NCI-H226 (cell line): ENCODE data around the gene MED27.
A peak's percentile ranks its signal among the peaks of the same experiment; 100 is the strongest.
"Not testable (repeated sequence)": the region's sequence is repeated elsewhere in the genome, so short reads cannot be mapped to it uniquely, and the experiment has no call there.

Experiments used
- DNase-seq: peaks from one replicate; pipeline ENCODE4 v3.0.0-alpha.2; 2015

Gene MED27

GRCh38 chr9:131961496-131961880, 118.2 kb downstream of the MED27 start:
- DNase-seq, result no peak

DNA sequence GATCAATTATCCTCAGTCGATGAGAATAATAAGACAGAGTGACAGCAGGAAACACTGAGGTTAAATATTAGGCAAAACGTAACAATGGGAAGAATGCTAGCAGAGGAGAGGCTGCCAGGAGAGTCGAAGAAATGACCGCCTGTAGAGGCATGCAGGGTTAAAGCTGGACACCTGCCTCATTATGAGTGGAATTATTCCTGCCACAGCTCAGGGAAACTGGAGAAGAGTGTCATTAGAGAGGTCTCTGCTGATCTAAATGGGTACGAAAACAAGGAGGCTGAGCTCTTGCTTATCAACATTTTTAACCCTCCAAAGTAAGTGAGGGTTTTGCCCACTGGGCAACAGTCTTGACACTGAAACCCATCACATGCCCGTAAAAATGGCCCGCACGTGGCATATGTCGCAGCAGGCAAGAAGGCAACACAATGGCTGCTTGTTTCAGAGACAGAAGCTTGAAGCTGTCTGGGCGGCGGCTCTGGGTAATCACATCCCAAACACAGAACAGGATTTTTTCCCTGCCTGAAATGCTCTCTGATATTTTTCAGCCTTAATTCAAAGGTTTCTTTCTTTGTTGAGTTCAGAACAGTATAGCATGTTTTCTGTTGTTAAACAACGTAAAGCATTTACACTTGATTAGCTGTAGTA, 118.7 kb downstream of the MED27 start:
- no peak for DNase-seq

DNA sequence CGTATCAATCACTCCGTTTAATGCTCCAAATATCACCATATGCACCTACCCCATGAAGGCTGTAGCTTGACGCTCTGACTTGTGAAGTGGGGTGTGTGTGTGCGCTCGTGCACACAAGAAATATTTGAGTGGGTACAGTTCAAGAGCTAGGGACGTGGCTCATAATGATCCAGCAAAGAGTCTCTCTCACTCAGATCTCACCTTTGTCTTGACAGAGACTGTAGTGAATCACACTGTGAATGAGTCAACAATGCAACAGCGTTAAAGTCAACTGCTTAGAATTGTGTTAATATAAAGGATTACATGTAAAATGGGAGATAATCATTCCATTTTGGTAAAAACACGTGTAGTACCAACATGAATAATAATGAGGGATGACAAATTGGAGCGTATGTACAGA, 119.4 kb downstream of the MED27 start:
- peak; percentile 3 for DNase-seq

DNA sequence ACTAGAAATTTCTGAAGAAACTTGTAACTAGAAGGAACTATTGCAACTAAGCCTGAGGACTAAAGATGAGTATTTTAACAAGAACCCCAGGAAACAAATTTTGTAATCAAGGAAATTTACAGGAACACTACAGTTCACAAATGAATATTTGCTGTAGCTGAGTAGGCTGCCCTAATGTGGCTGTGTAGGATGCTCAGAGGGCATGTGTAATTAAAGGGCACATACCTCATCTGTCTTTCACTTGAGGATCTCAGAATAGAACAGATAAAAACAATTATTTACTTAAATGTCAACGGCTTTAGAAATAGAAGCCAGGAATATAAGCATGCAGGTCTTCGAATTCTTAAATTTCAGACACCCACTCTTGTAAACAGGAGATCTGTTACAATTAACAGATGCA, 119.8 kb downstream of the MED27 start:
- DNase-seq, result no peak

GRCh38 chr9:131959056-131959455, 120.6 kb downstream of the MED27 start:
- DNase-seq, result no peak

GRCh38 chr9:131954299-131954698, 125.4 kb downstream of the MED27 start:
- DNase-seq, result no peak

DNA sequence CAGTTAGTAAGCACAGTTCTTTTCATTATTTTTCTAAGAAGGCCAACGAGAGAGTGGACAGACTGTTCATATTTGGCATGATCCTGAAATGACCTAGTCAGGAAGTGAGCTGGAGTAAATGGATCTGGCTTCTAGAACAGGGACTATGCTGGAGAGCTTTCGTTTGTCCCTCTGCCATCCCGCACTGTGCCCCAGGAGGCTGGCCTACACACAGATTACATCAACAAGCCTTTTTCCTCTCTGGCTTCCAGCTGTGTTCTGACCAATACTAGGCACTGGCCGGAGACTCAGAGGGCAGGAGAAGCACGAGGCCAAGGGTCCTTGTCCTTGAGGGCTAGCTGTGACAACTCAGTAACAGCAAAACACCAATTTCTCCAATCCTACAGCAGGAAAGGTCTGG, 127.8 kb downstream of the MED27 start:
- DNase-seq, result no peak

GRCh38 chr9:131951155-131951554, 128.5 kb downstream of the MED27 start:
- DNase-seq, result no peak

GRCh38 chr9:131950487-131950886, 129.2 kb downstream of the MED27 start:
- no peak for DNase-seq

DNA sequence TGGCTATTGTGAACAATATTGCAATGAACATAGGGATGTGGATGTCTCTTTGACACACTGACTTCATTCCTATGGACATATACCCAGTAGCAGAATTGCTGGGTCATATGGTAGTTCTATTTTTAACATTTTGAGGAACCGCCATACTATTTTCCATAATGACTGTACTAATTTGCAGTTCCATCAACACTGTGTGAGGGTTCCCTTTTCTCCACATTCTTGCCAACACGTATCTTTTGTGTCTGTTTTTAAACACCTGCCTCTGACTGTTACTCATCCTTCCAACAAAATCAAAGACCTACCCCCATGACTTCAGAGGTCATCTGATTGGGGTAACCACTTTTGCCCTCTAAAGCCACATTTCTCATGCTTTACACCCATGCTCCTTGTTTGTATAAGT, 133.5 kb downstream of the MED27 start:
- DNase-seq, result no peak

- DNase-seq, result no peak
Observed at GRCh38 chr9:131943351-131943841, 136.3 kb downstream of the MED27 start.

- DNase-seq, result peak; percentile 12
Observed at GRCh38 chr9:131942146-131942720, 137.4 kb downstream of the MED27 start.

DNA sequence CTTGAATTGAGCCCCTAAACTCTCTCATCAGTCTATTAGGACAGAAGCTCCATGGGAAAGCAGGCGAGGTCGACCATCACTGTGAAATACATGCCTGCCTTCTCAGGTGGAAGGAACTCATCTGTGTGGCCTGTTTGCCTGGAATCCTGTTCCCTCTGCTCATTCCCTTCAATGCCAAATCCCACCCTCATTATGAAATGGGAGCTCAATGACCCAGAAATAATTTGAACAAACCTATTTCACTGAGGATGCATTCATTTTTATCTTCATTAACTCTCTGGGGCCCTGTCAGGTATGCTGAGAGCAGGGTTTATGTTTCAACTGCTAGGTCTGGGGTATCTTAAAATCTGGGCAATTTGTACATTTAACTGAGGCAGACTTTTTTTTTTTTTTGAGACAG, 142.2 kb downstream of the MED27 start:
- DNase-seq, result no peak

- no peak for DNase-seq
Observed at GRCh38 chr9:131936929-131937328, 142.7 kb downstream of the MED27 start.

DNA sequence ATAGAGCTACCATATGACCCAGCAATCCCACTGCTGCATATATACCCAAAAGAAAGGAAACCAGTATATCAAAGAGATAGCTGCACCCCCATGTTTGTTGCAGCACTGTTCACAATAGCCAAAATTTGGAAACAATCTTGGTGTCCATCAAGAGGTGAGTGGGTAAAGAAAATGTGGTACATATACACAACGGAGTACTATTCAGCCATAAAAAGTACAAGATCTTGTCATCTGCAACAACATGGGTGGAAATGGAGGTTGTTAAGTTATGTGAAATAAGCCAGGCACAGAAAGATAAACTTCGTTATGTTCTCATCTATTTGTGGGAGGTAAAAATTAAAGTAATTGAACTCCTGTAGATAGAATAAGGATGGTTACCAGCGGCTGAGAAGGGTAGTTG, 145.0 kb downstream of the MED27 start:
- no peak for DNase-seq

GRCh38 chr9:131927091-131927490, 152.6 kb downstream of the MED27 start:
- no peak for DNase-seq

- DNase-seq, result no peak
Observed at GRCh38 chr9:131926360-131926922, 153.2 kb downstream of the MED27 start.

DNA sequence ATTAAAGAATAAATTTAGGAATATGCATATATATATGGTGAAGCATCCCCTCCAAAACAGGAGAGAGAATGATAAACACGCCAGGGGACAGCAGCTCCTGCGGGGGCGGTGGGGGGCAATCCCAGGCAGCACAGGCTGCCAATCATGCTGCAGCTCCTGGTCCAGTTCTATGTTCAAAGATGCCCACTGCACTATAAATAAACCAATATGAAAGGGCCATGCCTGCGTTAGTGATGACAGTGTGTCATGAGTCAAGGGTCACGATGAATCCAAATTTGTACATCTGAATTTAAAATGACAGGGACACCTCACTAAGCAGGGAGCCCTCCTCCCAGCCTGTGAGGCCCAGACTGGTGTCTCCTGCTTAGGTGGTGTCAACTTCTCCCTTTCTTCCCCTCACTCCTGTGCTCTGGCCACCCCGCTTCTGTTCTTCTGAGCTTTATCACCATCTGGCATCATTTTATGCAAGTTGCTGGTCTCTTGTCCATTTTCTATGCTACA, 153.9 kb downstream of the MED27 start:
- DNase-seq, result no peak

DNA sequence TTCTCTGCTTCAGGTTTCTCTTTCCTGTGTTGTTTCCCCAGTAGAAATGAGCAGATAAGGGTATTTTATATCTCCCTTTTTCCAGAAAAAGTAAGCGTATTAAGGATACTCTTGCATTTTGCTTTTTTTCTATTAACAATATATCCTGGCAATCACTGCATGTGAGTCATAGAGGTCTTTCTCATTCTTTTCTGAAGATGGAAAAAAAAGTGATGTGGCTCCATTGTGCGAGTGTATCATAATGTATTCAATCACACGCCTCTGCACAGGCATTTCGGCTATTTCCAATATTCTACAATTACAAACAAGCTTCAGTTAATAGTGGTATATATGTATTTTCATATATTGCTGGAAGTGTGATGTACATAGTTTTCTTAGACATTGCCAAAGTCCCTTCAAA, 155.9 kb downstream of the MED27 start:
- DNase-seq, result no peak

DNA sequence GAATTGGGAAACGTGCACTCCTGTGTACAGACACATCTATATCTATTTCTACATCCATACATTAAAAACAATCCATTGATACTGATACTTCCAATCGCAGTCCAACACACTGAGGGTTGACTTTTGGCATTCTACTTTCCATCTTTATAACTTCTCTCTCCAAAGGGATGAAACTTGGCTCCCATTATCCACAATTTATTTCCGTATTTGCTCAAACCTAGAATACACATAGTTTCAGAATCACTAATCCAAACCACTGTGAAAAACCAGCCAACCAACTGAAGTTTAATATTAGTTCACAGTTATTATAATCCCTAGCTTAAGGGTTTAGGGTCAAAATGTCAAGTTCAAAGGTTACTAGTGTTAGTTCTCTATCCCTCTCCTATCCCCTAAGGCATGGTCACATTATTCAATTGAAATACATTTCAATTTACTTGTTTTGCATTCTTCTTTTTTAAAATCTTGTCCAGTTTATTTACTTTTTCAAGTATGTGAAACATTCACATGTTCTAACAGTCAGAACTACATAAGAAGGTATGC, 156.5 kb downstream of the MED27 start:
- no peak for DNase-seq

DNA sequence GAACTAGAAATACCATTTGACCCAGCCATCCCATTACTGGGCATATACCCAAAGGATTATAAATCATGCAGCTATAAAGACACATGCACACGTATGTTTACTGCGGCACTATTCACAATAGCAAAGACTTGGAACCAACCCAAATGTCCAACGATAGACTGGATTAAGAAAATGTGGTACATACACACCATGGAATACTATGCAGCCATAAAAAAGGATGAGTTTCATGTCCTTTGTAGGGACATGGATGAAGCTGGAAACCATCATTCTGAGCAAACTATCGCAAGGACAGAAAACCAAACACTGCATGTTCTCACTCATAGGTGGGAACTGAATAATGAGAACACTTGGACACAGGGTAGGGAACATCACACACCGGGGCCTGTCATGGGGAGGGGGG, 158.0 kb downstream of the MED27 start:
- not testable (repeated sequence) for DNase-seq

DNA sequence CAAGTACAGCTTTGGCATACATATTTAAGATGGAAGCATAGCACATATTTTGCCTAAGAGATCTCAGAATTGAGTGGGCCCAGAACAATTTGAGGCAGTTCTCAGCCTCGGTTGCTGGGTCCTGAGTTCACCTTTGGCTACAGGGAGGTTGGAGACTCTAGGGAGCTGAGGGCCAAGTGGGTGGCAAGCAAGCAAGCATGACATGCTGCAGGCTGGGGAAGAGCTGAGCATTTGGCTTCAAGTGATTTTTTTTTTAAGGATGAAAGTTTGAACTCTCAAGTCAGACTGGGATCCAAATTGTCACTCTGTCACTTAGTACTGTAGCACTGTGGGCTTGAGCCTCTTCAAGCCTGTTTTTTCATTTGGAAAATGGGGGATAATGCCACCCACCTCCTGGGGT, 160.5 kb downstream of the MED27 start:
- no peak for DNase-seq

- no peak for DNase-seq
Observed at GRCh38 chr9:131918481-131918880, 161.2 kb downstream of the MED27 start.

DNA sequence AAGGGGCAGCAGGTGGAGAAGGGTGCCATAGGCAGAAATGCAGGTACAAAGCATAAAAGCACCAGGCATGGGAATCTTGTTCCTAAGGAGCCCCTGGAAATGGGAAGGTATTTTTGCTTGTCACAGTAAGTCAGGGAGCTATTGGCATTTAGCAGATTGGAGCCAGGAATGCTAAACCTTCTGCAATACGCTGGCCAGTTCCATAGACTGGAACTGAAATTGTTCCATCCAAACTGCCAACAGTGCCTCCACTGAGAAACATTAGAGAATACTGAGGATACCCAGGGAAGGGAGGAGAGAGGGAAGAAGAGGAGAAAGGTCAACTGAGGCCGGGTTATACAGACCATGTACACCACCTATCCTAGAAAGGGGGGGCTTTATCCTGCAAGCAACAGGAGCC, 162.7 kb downstream of the MED27 start:
- no peak for DNase-seq
